Left colon (tissue), 2 donors: ENCODE results near the gene CRMP1. TPM values are rescaled to one million over a fixed set of nuclear protein-coding genes. Genes with fewer than 3 reads are reported as not detected.

Source experiments
- ATAC-seq: fragments of 200-7000 bp; cut with Tn5 transposase; one replicate; pipeline ENCODE4 v1.9.1; 2020; ENCODE audit warnings: mild to moderate bottlenecking, moderate library complexity
- DNase-seq, 2 donors: peaks; one replicate each; pipeline ENCODE4 v3.0.0-alpha.2; 2020
- intact Hi-C, 2 donors: fragments of 100-400 bp; cut with DNase I in 1 of 2; cut with micrococcal nuclease in 1 of 2; formaldehyde crosslinking; loops; one replicate each; pipeline versions ENCODE4 v1.11.2 to v1.14.0; 2022; cut with DNase I, micrococcal nuclease
- total RNA-seq, 2 donors: library from RNA; stranded (reverse); fragmentation: NEBNext Ultra II Directional; extraction: Animal tissue kit (Norgen Biotek cat#: 25700); gene quantifications; one replicate each; pipeline ENCODE4 v1.2.1, GENCODE V29; 2021
- donor health status: DM: no; HTN: no; CAD: no.
- donor health status: DM: yes; HTN: yes; CAD: no.

The CRMP1 gene
- total RNA-seq, 2 donors from 2014 or later = 0.37 to 1.2 TPM

DNA sequence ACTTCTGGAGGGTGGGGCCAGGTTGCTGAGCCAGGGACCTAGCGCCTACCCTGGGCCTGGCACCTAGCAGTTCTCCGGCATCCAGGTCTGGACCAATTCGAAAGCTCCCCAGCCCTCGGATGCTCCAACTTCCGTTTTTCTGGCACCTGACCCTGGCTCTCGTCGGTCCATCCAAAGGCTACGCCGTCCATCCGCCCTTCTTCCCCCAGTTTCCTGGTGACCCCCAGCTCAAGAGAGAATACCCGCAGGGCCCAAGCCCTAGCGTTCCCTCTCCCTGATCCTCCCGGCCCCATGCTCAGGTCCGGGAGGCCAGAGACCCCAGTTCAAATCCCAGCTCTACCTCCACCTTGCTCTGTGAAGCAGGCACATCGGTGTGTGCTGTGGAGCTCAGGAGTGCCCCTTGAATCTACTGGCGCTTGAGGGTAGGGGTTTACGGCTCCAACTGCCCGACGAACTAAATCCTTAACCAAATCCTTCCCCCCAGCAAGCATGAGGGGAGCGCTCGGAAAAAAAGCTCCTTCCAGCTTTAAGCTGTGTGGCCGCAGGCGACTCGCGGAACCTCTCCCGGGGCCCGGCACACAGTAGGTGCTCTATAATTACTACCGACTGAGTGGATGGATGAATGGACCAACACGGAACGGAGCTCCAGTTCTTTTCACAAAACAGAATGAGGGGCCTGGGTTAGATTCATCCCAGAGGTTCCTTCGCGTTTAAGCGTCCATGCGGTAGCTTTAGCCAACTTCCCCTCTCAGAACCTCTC, 1.1 kb downstream of the CRMP1 start:
- DNase-seq (no peak), ATAC-seq (no peak)
- intact Hi-C loops = no loop called here

DNA sequence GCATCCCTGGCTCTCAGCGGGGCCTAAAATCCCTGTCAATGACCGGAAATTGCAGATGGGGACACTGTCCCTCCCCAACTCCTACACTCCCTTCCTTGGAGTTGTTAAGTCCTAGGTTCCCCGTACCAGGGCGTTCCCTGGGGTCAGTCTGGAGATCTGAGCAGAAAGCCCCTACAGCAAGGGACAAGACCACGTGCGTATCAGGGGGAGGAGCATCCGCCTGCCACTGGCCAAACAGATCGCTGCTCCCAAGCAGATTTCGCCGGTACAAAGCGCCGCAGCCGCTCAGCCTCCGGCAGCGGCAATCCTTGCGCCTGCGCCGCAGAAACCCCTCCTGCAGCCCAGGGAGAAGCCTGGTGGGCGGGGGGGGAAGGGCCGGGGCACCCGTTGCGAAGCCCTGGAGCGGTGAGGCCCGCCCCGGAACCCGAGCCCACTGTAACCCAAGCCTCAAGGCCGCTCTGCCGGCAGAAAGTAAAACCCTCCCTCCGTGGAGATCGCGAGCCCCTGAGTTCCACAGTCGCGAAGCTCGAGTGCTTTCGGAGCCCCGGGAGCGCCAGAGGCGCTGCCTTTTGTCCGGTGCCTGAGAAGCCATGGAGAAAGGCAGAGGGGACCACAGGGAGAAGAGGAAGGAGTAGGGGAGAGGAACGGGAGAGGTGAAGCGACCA, 2.7 kb downstream of the CRMP1 start:
- ATAC-seq (no peak), DNase-seq (no peak)
- intact Hi-C loops = no loop called here

DNA sequence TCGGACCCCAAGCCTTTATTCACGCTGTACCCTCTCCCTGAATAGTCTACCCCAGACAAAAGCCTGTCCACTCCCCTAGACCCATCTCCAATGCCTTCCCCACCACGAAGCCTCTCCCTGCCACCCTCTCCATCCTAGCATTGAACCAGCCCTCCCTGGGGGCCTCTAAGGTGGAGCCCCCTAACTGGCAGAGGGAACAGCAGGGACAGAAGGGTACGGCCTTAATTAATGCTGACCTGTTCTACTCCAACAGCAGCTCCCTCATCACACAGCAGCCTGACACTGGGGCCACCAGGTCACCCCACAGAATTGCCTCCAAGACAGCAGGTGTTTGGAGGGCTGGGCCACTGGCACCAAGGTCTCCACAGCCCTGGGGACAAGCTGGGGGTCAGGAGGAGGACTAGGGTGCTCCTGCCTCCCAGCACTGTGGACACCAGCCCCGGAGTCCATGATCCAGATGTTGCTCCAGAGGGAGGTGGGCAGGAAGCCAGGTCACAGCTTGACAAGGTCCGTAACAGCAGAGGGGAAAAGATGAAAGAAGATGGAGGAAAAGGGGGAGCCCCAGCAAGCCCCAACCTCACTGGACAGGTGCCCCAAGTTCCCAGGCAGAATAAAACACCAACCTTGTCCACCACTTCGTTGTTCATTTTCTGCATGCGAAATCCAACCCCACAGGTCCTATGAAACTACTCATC, 3.7 kb downstream of the CRMP1 start:
- DNase-seq (no peak), ATAC-seq (no peak)
- intact Hi-C loops = no loop called here

DNA sequence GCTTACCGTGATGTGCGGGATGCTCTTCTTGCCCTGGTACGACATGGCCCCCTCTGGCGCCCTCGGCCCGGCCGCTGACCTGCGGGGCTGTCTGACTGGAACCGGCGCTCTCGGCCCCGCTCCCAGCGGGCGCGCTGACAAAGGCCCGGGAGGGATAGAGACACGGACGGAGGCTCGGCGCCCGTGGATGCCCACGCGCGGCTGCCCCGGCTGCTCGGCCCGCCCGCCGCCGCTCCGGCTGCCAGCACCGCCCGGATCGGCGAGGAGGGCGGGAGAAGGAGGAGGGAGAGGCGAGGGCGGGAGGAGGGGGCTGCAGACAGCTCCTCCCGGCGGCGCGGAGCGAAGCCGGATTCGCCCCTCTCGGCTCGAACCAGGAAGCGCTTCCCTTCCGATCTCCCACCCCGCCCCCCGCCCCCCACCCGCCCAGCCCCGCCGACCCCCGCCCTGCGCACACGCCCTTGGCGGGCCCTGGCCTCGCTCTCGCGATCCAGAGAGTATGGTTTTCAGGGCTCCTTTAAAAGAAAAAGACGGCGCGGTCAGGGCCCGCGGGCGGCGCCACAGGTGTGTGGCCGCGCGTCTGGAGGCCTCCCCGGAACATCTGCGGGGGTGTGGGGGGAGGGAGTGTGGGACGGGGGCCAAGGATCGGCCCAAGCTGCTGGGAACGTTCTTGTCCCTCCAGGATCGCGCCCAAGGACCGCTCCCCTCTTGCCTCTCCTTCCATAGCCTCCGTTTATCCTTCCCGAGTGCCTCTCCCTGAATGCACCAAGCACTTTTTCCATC, 4.5 kb downstream of the CRMP1 start:
- ATAC-seq (no peak), DNase-seq (no peak)
- intact Hi-C loops = no loop called here

DNA sequence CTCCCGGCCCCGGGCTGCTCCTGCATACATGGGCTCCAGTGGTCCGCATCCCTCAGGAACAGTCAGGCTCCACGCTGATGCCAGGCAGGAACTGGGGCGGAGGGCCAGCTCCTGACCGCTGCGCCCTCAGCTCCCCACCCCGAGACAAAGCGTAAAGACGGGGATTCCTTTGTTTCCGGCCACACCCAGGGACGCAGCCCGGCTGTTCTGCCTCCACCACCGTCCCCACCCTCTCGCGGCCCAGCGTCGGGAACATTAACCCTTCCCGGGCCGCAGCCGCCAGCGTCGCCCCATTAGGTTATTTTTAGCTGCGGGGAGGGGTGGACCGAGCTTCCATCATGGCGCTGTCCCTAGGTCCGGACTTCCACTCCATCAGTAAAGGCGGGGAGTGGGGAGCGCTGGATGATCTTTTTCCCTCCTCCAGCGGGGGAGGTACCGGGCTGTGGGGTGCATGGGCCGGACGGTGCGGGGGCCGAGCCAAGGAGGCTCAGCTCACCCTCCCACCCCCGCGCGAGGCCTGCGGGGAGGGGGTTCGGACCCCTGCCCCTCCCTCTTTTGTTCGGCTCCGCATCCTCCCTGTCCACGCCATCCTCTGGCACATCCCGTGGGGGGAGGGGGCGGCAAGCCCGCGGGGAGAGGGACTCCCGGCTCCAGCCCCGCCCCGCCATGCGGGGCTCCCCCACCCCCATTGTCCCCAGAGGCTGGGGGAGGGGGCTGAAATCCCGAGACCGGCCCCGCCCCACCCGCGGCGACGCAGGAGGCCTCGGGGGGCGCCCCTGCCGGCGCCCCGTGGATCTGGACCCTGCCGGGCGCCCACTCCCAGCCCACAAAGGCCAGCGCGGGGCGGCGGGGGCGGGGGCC, 5.3 kb downstream of the CRMP1 start:
- intact Hi-C loops = no loop called here
- peak; percentile 57 for ATAC-seq
- peak in 1 of 2 donors; percentile 15 for DNase-seq

DNA sequence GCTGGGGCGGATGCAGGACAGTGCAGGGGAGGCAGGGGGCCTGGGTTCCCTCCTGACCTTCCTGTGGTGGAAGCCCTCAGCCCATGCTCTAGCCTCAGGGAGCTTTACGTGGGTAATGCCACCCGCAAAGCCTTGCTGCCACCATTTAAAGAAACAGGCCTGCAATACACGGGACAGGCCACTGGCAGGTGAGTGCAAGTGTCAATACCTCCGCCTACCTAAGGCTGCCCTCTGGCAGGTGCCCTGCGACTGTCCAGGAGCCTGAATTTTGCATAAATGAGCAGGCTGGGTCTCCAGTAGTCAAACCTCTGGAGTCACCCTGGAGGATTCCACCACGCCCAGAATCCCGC, 5.9 kb downstream of the CRMP1 start:
- no peak for ATAC-seq
- DNase-seq = no peak
- intact Hi-C loops = no loop called here

DNA sequence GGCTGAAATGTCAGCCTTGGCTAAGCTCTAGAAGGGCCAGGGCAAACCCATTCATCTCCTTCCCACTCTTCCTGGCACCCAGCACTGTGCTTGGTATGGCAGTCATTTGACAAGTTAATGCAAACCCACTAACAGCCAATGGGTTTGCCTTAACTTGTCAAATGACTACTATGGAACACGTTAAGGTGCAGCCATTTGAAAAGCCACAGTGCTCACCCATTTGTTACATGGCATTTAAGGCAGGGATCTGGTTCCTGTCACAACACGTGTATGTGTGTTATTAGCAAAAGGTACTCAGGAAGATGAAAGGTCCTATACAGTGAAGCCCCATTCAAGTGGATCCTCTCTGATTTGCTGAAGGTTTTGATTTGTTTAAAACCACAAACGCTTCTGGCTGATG, 7.2 kb downstream of the CRMP1 start:
- ATAC-seq (no peak), DNase-seq (no peak)
- intact Hi-C loops = no loop called here

DNA sequence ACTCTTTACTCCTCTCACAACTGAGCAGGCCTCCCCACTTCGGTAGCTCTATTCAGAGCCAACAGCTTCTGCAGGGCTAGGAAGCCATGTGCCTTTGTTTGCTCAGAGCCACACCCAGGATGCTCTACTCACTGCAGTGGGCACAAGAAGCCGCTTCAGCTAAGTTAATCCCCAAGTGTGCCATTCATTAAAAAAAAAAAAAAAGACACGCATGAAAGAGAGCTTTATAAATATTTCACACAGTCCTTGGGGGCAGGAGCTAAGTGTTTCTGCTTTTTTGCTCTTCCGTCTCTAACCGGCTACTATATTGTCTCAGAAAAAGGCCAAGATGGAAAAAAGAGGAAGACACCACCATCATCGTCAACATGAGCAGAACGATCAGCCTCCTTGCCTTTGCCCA, 8.1 kb downstream of the CRMP1 start:
- ATAC-seq = no peak
- no peak for DNase-seq
- intact Hi-C loops = no loop called here

DNA sequence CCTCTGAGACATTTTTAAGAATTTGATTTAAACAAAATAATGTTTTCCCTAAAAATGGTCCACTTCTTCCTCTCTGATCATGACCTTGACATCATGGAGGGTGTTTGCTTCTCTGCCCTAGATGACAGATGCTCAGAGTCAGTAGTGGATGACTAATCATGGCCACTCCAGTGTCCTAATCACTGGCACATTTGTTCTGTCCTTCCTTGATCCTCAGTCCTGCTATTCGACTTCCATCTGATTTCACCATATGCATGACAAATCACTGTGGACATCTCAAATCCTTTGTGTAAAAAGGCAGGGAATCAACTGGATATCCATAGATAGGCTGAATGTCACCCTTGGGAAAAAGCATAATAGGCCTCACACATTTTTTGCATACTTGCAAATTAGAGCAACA, 9.0 kb downstream of the CRMP1 start:
- intact Hi-C loops = no loop called here
- DNase-seq (no peak), ATAC-seq (no peak)

DNA sequence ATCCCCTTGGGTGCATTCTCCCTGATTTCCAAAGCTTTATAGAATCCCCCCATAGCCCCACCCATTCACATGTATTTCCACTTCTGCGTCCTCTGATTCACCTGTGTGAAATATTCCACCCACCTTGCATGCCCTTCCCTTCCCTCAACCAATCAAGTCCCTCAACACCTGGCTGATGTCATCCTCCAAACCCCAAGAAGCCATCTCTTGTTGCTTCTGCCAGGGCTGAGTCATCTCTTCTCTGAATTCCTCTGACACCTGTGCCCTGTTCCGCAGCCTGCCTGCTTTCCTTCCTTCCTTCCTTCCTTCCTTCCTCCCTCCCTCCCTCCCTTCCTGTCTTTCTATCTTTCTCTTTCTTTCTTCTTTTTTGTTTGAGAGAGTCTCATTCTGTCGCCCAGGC, 9.9 kb downstream of the CRMP1 start:
- no peak for DNase-seq
- ATAC-seq = no peak
- intact Hi-C loops = no loop called here

DNA sequence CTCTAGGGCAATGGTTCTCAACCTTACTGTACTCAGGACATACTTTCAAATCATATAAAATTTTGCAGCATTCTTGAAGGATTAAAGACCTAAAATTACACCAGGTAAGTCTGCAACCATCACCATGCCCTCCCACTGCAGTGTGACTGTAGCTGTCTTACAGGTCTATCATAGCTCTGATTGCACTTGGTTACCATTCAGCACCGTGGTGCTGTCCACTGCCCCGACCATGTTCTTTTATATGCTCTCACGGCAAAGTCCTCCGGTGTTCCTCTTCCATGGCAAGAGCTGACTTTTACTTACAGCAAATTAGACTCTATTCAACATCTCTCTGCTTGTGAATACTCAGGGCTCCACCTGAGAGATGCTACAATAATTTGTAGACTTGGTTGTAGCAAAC, 11.5 kb downstream of the CRMP1 start:
- ATAC-seq (no peak), DNase-seq (no peak)
- intact Hi-C loops = no loop called here

DNA sequence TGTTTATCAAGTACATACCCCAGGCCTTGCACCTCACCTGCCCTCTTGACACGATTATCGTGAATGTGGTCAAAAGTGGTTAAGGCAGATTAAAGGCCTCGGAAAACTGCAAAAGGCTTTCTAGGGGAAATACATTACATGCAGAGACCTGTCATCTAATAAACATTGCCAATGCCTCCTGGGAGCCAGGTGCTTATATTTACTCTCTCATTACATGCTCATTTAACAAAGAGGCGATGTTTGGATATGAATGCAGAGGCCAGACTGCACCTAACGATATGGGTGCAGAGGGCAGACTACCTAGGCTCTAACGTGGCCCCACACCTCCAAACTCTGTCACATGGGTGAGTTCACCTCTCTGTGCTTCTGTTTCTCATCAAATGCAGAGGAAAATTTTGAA, 14.5 kb downstream of the CRMP1 start:
- intact Hi-C loops = no loop called here
- DNase-seq (no peak), ATAC-seq (no peak)

DNA sequence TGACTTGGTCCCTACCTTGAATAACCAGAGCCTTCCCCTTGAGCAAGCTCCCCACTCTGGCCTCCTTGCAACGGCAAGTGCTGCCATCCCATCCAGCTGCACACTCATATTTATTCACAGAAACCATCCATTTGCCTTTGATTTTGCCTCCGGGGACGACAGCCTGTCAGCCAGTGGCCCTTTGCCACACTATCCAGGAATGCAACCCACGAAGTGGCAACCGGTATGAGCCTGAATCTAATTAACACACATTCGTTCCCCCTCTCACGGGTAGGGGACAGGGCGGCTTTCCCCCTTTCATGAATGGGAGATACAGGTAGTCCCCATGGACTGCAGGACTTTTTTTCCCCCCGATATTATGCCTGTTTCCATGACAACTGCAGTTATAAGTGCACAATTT, 15.5 kb downstream of the CRMP1 start:
- DNase-seq (no peak), ATAC-seq (no peak)
- intact Hi-C loops = no loop called here

DNA sequence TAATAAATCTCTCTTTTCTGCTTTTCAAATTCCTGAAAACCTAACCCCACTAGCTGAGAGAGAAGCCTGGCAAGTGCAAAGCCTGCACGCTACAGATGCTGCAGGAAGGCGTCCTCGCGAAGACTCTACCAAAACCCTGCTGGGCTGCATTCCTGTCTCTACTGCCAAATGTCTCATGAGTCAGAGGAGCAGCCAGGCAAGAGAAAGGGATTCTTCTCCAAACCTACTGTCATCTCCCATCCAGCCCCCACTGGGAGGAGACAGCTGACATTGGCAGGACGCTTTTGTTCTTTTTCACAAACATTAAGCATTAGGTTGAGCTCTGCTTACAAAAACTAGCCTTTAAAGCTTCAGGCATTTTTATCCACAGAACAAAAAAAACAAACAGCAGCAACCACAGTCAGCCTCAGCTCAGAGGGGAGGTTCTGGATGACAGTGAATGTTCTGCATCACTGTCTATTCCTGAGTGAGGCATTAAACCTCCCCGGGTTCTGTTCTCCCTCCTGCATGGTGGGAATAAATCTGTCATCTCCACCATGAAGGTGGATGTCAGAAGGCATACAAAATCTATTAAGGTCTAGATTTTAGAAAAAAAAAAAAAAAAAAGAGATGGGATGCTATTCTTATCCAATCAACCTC, 18.0 kb downstream of the CRMP1 start:
- ATAC-seq = no peak
- intact Hi-C loops = no loop called here
- no peak for DNase-seq

DNA sequence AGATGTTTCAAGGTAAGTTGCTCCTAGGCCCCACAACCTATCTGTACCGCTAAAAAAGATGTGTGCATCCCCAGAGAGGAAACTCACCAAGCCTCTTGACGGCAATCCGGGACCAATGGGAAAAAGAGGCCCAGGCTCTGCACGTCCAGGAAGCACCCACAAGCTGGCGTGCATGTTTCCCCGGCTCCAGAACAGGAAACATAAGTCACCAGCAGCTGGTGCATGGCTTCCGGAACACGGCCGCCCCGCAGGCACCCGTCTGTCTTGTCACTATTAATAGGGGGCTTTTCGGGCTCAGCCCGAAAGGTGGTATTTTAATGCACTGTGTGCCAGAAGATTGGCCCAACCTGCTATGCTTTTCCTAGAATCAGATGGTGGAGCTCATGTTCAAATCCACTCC, 22.2 kb downstream of the CRMP1 start:
- ATAC-seq = no peak
- intact Hi-C loops = no loop called here
- DNase-seq = no peak

DNA sequence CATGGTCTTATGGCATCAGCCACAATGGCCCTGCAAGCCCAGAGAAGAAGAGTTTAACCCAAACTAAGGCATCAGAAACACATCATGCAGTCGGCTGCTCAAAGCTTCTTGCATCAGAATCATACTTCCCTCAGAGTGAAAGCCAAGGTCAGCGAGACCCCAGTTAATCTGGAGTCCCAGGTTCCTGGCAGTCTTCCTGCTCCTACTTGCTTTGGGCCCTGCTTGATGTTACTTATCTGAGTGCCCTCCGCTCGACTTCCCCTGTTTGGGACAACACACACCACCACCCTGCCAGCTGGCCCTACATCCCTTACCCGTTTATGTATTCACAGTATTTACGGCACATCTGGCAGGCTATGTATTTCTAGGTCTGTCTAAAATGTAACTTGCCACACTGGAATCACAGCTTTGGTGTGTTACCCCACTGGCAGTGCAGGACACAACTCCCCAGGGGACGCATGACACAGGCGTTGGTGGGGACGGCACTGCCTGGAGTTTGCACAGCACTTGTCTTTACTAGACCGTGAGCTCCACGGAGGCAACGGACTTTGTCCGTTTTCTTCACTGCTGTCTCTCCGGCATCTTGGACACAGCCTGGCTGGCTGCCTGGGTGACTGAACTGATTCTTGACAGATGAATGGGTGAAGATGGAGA, 22.8 kb downstream of the CRMP1 start:
- intact Hi-C loops = no loop called here
- DNase-seq (no peak), ATAC-seq (no peak)

DNA sequence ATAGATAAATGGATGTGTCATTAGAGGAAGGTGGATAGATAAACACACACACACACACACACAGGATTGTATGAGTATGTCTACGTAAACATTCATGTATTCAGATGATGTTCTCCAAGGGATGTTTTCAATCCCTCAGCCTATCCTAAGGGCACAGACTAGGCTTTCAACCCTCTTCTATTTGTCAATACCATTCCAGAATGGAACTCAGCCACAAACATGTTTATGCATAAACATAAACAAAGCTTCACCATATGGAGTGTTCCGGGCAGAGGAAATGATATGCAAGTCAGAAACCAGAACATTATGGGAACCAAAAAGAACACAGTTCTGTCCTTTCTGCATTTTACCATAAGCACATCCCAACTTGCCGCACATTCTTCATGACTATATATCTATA, 25.0 kb downstream of the CRMP1 start:
- intact Hi-C loops = no loop called here
- ATAC-seq (no peak), DNase-seq (no peak)
